Liver (tissue), 9 donors: ENCODE measurements around the gene EIF4G2. TPM values are rescaled to one million over a fixed set of nuclear protein-coding genes. Genes with fewer than 3 reads are reported as not detected.

Source experiments
- DNase-seq: peaks from one replicate; pipeline ENCODE4 v3.0.0-alpha.2; 2017; ENCODE audit warnings: low spot score
- H3K27ac ChIP-seq, 2 donors: one replicate each; pipeline ENCODE4 v1.7.0; 2013; ENCODE audit warnings: inconsistent platforms in 2 of 2, low read length in 2 of 2, control low read depth in 1 of 2, low read depth in 1 of 2, mild to moderate bottlenecking in 1 of 2
- H3K27me3 ChIP-seq, 4 donors: one replicate each; pipeline versions ENCODE4 v1.6.1 to v1.7.0; 2013; ENCODE audit warnings: low read length in 3 of 4, inconsistent platforms in 1 of 4, mild to moderate bottlenecking in 1 of 4, moderate library complexity in 1 of 4; ENCODE audit not compliant: control insufficient read depth in 4 of 4, insufficient read depth in 4 of 4
- H3K36me3 ChIP-seq, 4 donors: one replicate each; pipeline versions ENCODE4 v1.6.1 to v1.7.0; 2013; ENCODE audit warnings: low read length in 3 of 4, mild to moderate bottlenecking in 3 of 4, low read depth in 1 of 4, moderate library complexity in 1 of 4; ENCODE audit not compliant: control insufficient read depth in 4 of 4, insufficient read depth in 3 of 4
- H3K4me1 ChIP-seq, 4 donors: one replicate each; pipeline versions ENCODE4 v1.6.1 to v1.7.0; 2013; ENCODE audit warnings: low read length in 3 of 4, mild to moderate bottlenecking in 3 of 4, moderate library complexity in 1 of 4; ENCODE audit not compliant: control insufficient read depth in 4 of 4, insufficient read depth in 4 of 4
- H3K4me3 ChIP-seq, 3 donors: one replicate each; pipeline versions ENCODE4 v1.6.1 to v1.7.0; 2013; ENCODE audit warnings: low read length in 3 of 3, control low read depth in 1 of 3, low read depth in 1 of 3, mild to moderate bottlenecking in 1 of 3
- H3K9ac ChIP-seq, 2 donors: one replicate each; pipeline ENCODE4 v1.7.0; 2013; ENCODE audit warnings: low read length in 2 of 2, mild to moderate bottlenecking in 2 of 2, moderate library complexity in 2 of 2, control low read depth in 1 of 2, low read depth in 1 of 2
- H3K9me3 ChIP-seq, 4 donors: one replicate each; pipeline versions ENCODE4 v1.6.1 to v1.7.0; 2013; ENCODE audit warnings: low read length in 3 of 4; ENCODE audit not compliant: control insufficient read depth in 4 of 4
- ATF3 ChIP-seq: IDR thresholded peaks from 2 replicates; pipeline ENCODE4 v1.6.1; 2016; ENCODE audit warnings: antibody characterized with exemption
- CTCF ChIP-seq: fragments of 150-350 bp; IDR thresholded peaks from 2 replicates; pipeline ENCODE4 v1.5.1; 2017; ENCODE audit warnings: improper control_type of control experiment, low read depth, low read length; ENCODE audit not compliant: missing input control
- EGR1 ChIP-seq, 2 donors: IDR thresholded peaks; 2 replicates each; pipeline ENCODE4 v1.6.1; 2016 to 2018; ENCODE audit warnings: antibody characterized with exemption in 2 of 2, low read depth in 2 of 2
- FOXA1 ChIP-seq: IDR thresholded peaks from 2 replicates; pipeline ENCODE4 v1.6.1; 2016; ENCODE audit warnings: antibody characterized with exemption
- FOXA2 ChIP-seq: IDR thresholded peaks from 2 replicates; pipeline ENCODE4 v1.6.1; 2016; ENCODE audit warnings: antibody characterized with exemption
- HNF4A ChIP-seq, 2 donors: conservative IDR thresholded peaks; 2 replicates each; pipeline ENCODE4 v1.6.1; 2016; ENCODE audit warnings: antibody characterized with exemption in 2 of 2, mild to moderate bottlenecking in 2 of 2
- HNF4G ChIP-seq: IDR thresholded peaks from 2 replicates; pipeline ENCODE4 v1.6.1; 2016; ENCODE audit warnings: antibody characterized with exemption
- JUND ChIP-seq, 2 donors: IDR thresholded peaks; 2 replicates each; pipeline ENCODE4 v1.6.1; 2016; ENCODE audit warnings: antibody characterized with exemption in 2 of 2
- MAX ChIP-seq: IDR thresholded peaks from 2 replicates; pipeline ENCODE4 v1.6.1; 2016; ENCODE audit warnings: antibody characterized with exemption
- NR2F2 ChIP-seq: IDR thresholded peaks from 2 replicates; pipeline ENCODE4 v1.6.1; 2016; ENCODE audit warnings: antibody characterized with exemption
- RAD21 ChIP-seq, 2 donors: IDR thresholded peaks; 2 replicates each; pipeline ENCODE4 v1.6.1; 2016; ENCODE audit warnings: antibody characterized with exemption in 2 of 2, mild to moderate bottlenecking in 2 of 2
- REST ChIP-seq: IDR thresholded peaks from 2 replicates; pipeline ENCODE4 v1.6.1; 2016; ENCODE audit warnings: antibody characterized with exemption, mild to moderate bottlenecking
- RXRA ChIP-seq, 2 donors: IDR thresholded peaks; 2 replicates each; pipeline ENCODE4 v1.6.1; 2017 to 2018; ENCODE audit warnings: antibody characterized with exemption in 2 of 2, mild to moderate bottlenecking in 1 of 2
- TAF1 ChIP-seq: conservative IDR thresholded peaks from 2 replicates; pipeline ENCODE4 v1.6.1; 2016; ENCODE audit warnings: antibody characterized with exemption, mild to moderate bottlenecking
- YY1 ChIP-seq: IDR thresholded peaks from 2 replicates; pipeline ENCODE4 v1.6.1; 2016; ENCODE audit warnings: antibody characterized with exemption, mild to moderate bottlenecking
- ZBTB33 ChIP-seq: IDR thresholded peaks from 2 replicates; pipeline ENCODE4 v1.6.1; 2016; ENCODE audit warnings: antibody characterized with exemption
- WGBS: extraction: QIAGEN DNeasy Blood & Tissue Kit; methylation state at CpG from one replicate; pipeline ENCODE4 v1.1.7; 2013; 5-methylcytosine and 5-hydroxymethylcytosine counted together
- polyA plus RNA-seq, 2 donors: library from polyadenylated mRNA; stranded (reverse) in 1 of 2; unstranded in 1 of 2; fragments of 200-250 nt in 1 of 2; fragments of >200 nt in 1 of 2; fragmentation: Nextera tagmentation in 1 of 2; extraction: Ambion mirVana in 1 of 2; gene quantifications; one replicate each; pipeline versions ENCODE4 v1.2.1 to v1.2.3, GENCODE V29; 2013 to 2015
- total RNA-seq, 2 donors: library from RNA; depleted of rRNA; stranded (reverse); fragments of >200 nt; gene quantifications; one replicate each; pipeline ENCODE4 v1.2.3, GENCODE V29; 2014
- donor health status: healthy.
- donor health status: healthy.
- donor health status: healthy.
- donor health status: healthy.
- donor health status: healthy.

Gene EIF4G2
- total and polyA plus RNA-seq, 4 donors = 126 to 268 (median 209) TPM

- H3K27me3 ChIP-seq = no peaks in the 10 kb centered on the region
- H3K4me1 ChIP-seq = peaks cover 0 to 3% (median 0%) of the 10 kb centered on the region in 4 donors
- H3K9me3 ChIP-seq = no peaks in the 10 kb centered on the region
- no peak overlapping the region for H3K9ac ChIP-seq
- 77% methylated on average over 4 of the region's 4 CpGs for whole genome bisulfite sequencing
- peaks cover 22 to 74% (median 74%) of the 10 kb centered on the region in 4 donors for H3K36me3 ChIP-seq
- no peak overlapping the region for H3K4me3 ChIP-seq
- no peak for TF ChIP-seq RAD21 (IDR thresholded peaks at IDR 0.05)
- TF ChIP-seq NR2F2 = no peak
- TF ChIP-seq MAX = no peak
- no peak for TF ChIP-seq FOXA1
- TF ChIP-seq FOXA2 = no peak
- no peak for TF ChIP-seq YY1
- no peak for TF ChIP-seq TAF1
- TF ChIP-seq REST = no peak
- no peak for TF ChIP-seq ZBTB33
- no peak for TF ChIP-seq HNF4G
- TF ChIP-seq ATF3 = no peak
- no peak for TF ChIP-seq RXRA (IDR thresholded peaks at IDR 0.05)
- TF ChIP-seq CTCF = no peak
- DNase-seq = no peak
- no peak overlapping the region for H3K27ac ChIP-seq
Measured at GRCh38 chr11:10798330-10798928, 10.3 kb downstream of the EIF4G2 start.

GRCh38 chr11:10797531-10797930 lies 11.2 kb downstream of the EIF4G2 start:
- no peak overlapping the region for H3K27ac ChIP-seq
- no peak for DNase-seq
- peaks cover 16 to 66% (median 65%) of the 10 kb centered on the region in 4 donors for H3K36me3 ChIP-seq
- no peak overlapping the region for H3K4me3 ChIP-seq
- H3K27me3 ChIP-seq = no peaks in the 10 kb centered on the region
- no peak overlapping the region for H3K9ac ChIP-seq
- H3K9me3 ChIP-seq = no peaks in the 10 kb centered on the region
- peaks cover 0 to 3% (median 3%) of the 10 kb centered on the region in 4 donors for H3K4me1 ChIP-seq
- WGBS = 85% methylated on average over 3 of the region's 3 CpGs
- TF ChIP-seq ATF3 = no peak
- no peak for TF ChIP-seq FOXA2
- no peak for TF ChIP-seq EGR1 (IDR thresholded peaks at IDR 0.05; ENCODE audit: low read depth in 2 of 2)
- no peak for TF ChIP-seq TAF1
- no peak for TF ChIP-seq RXRA (IDR thresholded peaks at IDR 0.05)
- no peak for TF ChIP-seq HNF4A (conservative IDR thresholded peaks at IDR 0.05)
- no peak for TF ChIP-seq MAX
- TF ChIP-seq YY1 = no peak
- no peak for TF ChIP-seq CTCF
- no peak for TF ChIP-seq HNF4G
- TF ChIP-seq NR2F2 = no peak
- TF ChIP-seq FOXA1 = no peak
- TF ChIP-seq JUND (IDR thresholded peaks at IDR 0.05) = no peak
